Panc1 (cell line): ENCODE results near the gene SIGMAR1. TPM values are rescaled to one million over a fixed set of nuclear protein-coding genes. Genes with fewer than 3 reads are reported as not detected.

ENCODE experiments used
- ATAC-seq: fragments of 200-7000 bp; cut with Tn5 transposase; 2 replicates; pipeline ENCODE4 v1.9.1; 2020; ENCODE audit warnings: mild to moderate bottlenecking, moderate library complexity
- BruUV-seq: library from RNA; stranded (reverse); fragments of 400-500 nt; replicated peaks from 2 replicates; lab custom pipeline; 2021; lab: Mats Ljungman, UMichigan
- CTCF ChIA-PET: fragments of 300-600 bp; sonication (Branson Sonifier 250); formaldehyde crosslinking; loops from one replicate; lab custom pipeline; 2022; ENCODE audit warnings: antibody characterized with exemption; lab: Charles Lee
- POLR2A ChIA-PET: fragments of 300-600 bp; sonication (Branson Sonifier 250); formaldehyde crosslinking; loops from one replicate; lab custom pipeline; 2022; ENCODE audit warnings: antibody characterized with exemption; lab: Charles Lee
- DNase-seq: peaks from one replicate; pipeline ENCODE4 v3.0.0-alpha.2; 2010; ENCODE audit warnings: low read depth, low spot score
- H3K27ac ChIP-seq: 2 replicates; pipeline ENCODE4 v1.5.1; 2011; ENCODE audit warnings: mild to moderate bottlenecking, low read length, inconsistent platforms
- H3K27me3 ChIP-seq: fragments of 200-500 bp; sonication (Bioruptor generic); 2 replicates; pipeline ENCODE4 v1.6.0; 2014; ENCODE audit warnings: low read length, inconsistent platforms; ENCODE audit not compliant: control insufficient read depth, insufficient read depth
- H3K36me3 ChIP-seq: fragments of 200-500 bp; sonication (Bioruptor generic); 2 replicates; pipeline ENCODE4 v1.5.1; 2014; ENCODE audit warnings: inconsistent platforms, mild to moderate bottlenecking, low read length, moderate library complexity; ENCODE audit not compliant: control insufficient read depth, insufficient read depth
- H3K4me1 ChIP-seq: 2 replicates; pipeline ENCODE4 v1.5.1; 2011; ENCODE audit warnings: inconsistent platforms, mild to moderate bottlenecking, low read length, moderate library complexity; ENCODE audit not compliant: control insufficient read depth, insufficient read depth
- H3K4me3 ChIP-seq, 2 experiments: 2 replicates each; pipeline ENCODE4 v1.5.1; 2011 to 2012; ENCODE audit warnings: low read depth in 2 of 2, low read length in 2 of 2, mild to moderate bottlenecking in 2 of 2, inconsistent platforms in 1 of 2, moderate library complexity in 1 of 2
- H3K9me3 ChIP-seq: fragments of 200-500 bp; sonication (Bioruptor generic); 2 replicates; pipeline ENCODE4 v1.5.1; 2014; ENCODE audit warnings: low read depth, mild to moderate bottlenecking, inconsistent platforms, low read length, moderate library complexity; ENCODE audit not compliant: control insufficient read depth, insufficient read depth
- CTCF ChIP-seq: fragments of 450-650 bp; IDR thresholded peaks from 2 replicates; pipeline ENCODE4 v1.5.1; 2017; ENCODE audit warnings: mild to moderate bottlenecking
- POLR2AphosphoS5 ChIP-seq: IDR thresholded peaks from 2 replicates; pipeline ENCODE4 v1.6.1; 2012; ENCODE audit warnings: mild to moderate bottlenecking, low read depth, low read length, moderate library complexity
- REST ChIP-seq, 2 experiments: IDR thresholded peaks; 2 replicates each; pipeline ENCODE4 v1.6.1; 2011 to 2012; ENCODE audit warnings: low read depth in 2 of 2, control low read depth in 1 of 2, low read length in 1 of 2, mild to moderate bottlenecking in 1 of 2, moderate library complexity in 1 of 2; ENCODE audit not compliant: insufficient read depth in 1 of 2
- SIN3A ChIP-seq: IDR thresholded peaks from 2 replicates; pipeline ENCODE4 v1.6.1; 2012; ENCODE audit warnings: low read depth, mild to moderate bottlenecking, low read length, moderate library complexity, borderline replicate concordance; ENCODE audit not compliant: insufficient read depth
- TCF7L2 ChIP-seq: IDR thresholded peaks from 2 replicates; pipeline ENCODE4 v1.6.1; 2011; ENCODE audit warnings: mild to moderate bottlenecking, low read depth, low read length, inconsistent platforms
- in situ Hi-C: cut with HindIII; loops from 2 replicates; pipeline ENCODE4 v1.10.0; 2016; ENCODE audit warnings: low sequenced_read_pairs, low pct_unique_long_range_greater_than_20kb
- intact Hi-C: fragments of 100-400 bp; cut with micrococcal nuclease; formaldehyde crosslinking; loops from one replicate; pipeline ENCODE4 v1.10.0; 2022; ENCODE audit not compliant: unreplicated experiment
- total RNA-seq: library from RNA; stranded (reverse); gene quantifications from one replicate; pipeline ENCODE4 v1.2.1, GENCODE V29; 2021; ENCODE audit not compliant: unreplicated experiment

Gene SIGMAR1
- total RNA-seq, 1 experiment from 2014 or later, result 131 TPM

- Histone ChIP-seq H3K4me3 (no peak overlapping the region), H3K27me3 (no peaks in the 10 kb centered on the region), H3K4me1 (peaks cover under 1% of the 10 kb centered on the region), H3K27ac (no peak overlapping the region), H3K36me3 (no peaks in the 10 kb centered on the region), H3K9me3 (no peaks in the 10 kb centered on the region)
- in situ Hi-C loops (no loop called here), intact Hi-C loops (no loop called here)
- ChIA-PET CTCF (no interaction called here), POLR2A (no interaction called here)
- DNase-seq (no peak), ATAC-seq (no peak)
- BruUV-seq, result no TSS peak
- TF ChIP-seq REST (IDR thresholded peaks at IDR 0.05; ENCODE audit: insufficient read depth in 1 of 2, low read depth in 2 of 2, low read length in 1 of 2) (no peak), CTCF (no peak), TCF7L2 (no peak), POLR2AphosphoS5 (no peak), SIN3A (no peak)
Measured at GRCh38 chr9:34658461-34658860, 20.9 kb upstream of the SIGMAR1 start.

GRCh38 chr9:34656992-34657391 is 19.4 kb upstream of the SIGMAR1 start:
- POLR2A ChIA-PET, result no interaction called here
- Histone ChIP-seq H3K4me3 (no peak overlapping the region), H3K27me3 (no peaks in the 10 kb centered on the region), H3K4me1 (peaks cover 14% of the 10 kb centered on the region), H3K36me3 (no peaks in the 10 kb centered on the region), H3K27ac (no peak overlapping the region), H3K9me3 (no peaks in the 10 kb centered on the region)
- CTCF ChIA-PET, result interaction anchor here (1.6 kb wide), 1 partner anchor 11 kb away, joined by 4 read pairs; the partner anchor contains the start of gene GALT
- DNase-seq, result no peak
- in situ Hi-C loops, result no loop called here
- TF ChIP-seq REST (IDR thresholded peaks at IDR 0.05; ENCODE audit: insufficient read depth in 1 of 2, low read depth in 2 of 2, low read length in 1 of 2) (no peak), TCF7L2 (no peak), POLR2AphosphoS5 (no peak), CTCF (no peak), SIN3A (no peak)
- ATAC-seq, result no peak
- intact Hi-C loops, result no loop called here
- BruUV-seq, result no TSS peak
